ENCODE data around the gene HYAL2. TPM values are rescaled to one million over a fixed set of nuclear protein-coding genes. Genes with fewer than 3 reads are reported as not detected.
A peak's percentile ranks its signal among the peaks of the same experiment; 100 is the strongest.

Gene HYAL2
- total and polyA plus RNA-seq, 9 of the 15 experiments (the other 6 are each of a cell fraction or from before 2014, with no cell fraction given), result 0.36 to 22.7 (median 11.4) TPM; not detected in 1

- no peak for TF ChIP-seq ZBTB1 (CRISPR knock-in tag; IDR thresholded peaks at IDR 0.05; ENCODE audit: borderline replicate concordance, low read depth)
- no peak for TF ChIP-seq KAT8 (IDR thresholded peaks at IDR 0.05; ENCODE audit: low read depth)
- no peak for TF ChIP-seq ZNF174 (CRISPR knock-in tag; IDR thresholded peaks at IDR 0.05)
- TF ChIP-seq ZKSCAN8 (CRISPR knock-in tag; IDR thresholded peaks at IDR 0.05), result 0 out of 2 replicates have a peak, but pooled peaks have one; percentile 34
- TF ChIP-seq ZNF146 (CRISPR knock-in tag; IDR thresholded peaks at IDR 0.05; ENCODE audit: unreplicated experiment), result no peak
- TF ChIP-seq HDAC8 (tag; IDR thresholded peaks at IDR 0.05), result peak; percentile 79; the same call in 1 of the 2 replicates
- TF ChIP-seq ELF1 (tag; IDR thresholded peaks at IDR 0.05), result no peak
- no peak for TF ChIP-seq MBD1 (CRISPR knock-in tag; IDR thresholded peaks at IDR 0.05)
- no peak for TF ChIP-seq NCOA4 (IDR thresholded peaks at IDR 0.05; ENCODE audit: partially characterized antibody)
- TF ChIP-seq RUNX1 (IDR thresholded peaks at IDR 0.05; ENCODE audit: low read depth), result no peak
- TF ChIP-seq SMAD1 (IDR thresholded peaks at IDR 0.05; ENCODE audit: low read depth, low read length, partially characterized antibody), result no peak
- TF ChIP-seq SOX6 (IDR thresholded peaks at IDR 0.05), result no peak
- TF ChIP-seq ZSCAN32 (CRISPR knock-in tag; IDR thresholded peaks at IDR 0.05), result no peak
- peak; percentile 15 for TF ChIP-seq TAF9B (IDR thresholded peaks at IDR 0.05; ENCODE audit: partially characterized antibody)
- TF ChIP-seq ZFP30 (CRISPR knock-in tag; IDR thresholded peaks at IDR 0.05; ENCODE audit: borderline replicate concordance), result no peak
- no peak for TF ChIP-seq RFX7 (CRISPR knock-in tag; IDR thresholded peaks at IDR 0.05)
- TF ChIP-seq MTA3 (IDR thresholded peaks at IDR 0.05; ENCODE audit: borderline replicate concordance), result no peak; the same call in 1 of the 2 replicates
- no peak for TF ChIP-seq NR1H2 (CRISPR knock-in tag; IDR thresholded peaks at IDR 0.05)
- TF ChIP-seq BRD9 (IDR thresholded peaks at IDR 0.05; ENCODE audit: low read depth, partially characterized antibody), result no peak
- no peak for TF ChIP-seq TAF15 (IDR thresholded peaks at IDR 0.05; ENCODE audit: low read depth, low read length)
- TF ChIP-seq HCFC1 (IDR thresholded peaks at IDR 0.05; ENCODE audit: low read depth, low read length), result peak; percentile 100
Observed at GRCh38 chr3:50292159-50293078, 30.1 kb downstream of the HYAL2 start, which contains the start of gene IFRD2 (continued).
